GM21737 (cell line): ENCODE data around the gene KRTAP10-8.
"Not testable (repeated sequence)": the region's sequence is repeated elsewhere in the genome, so short reads cannot be mapped to it uniquely, and the experiment has no call there.

ENCODE experiments used
- ATAC-seq: cut with Tn5 transposase; IDR thresholded peaks from one replicate; pipeline ENCODE4 v1.9.1; 2021; ENCODE audit warnings: mild to moderate bottlenecking, moderate library complexity; ENCODE audit not compliant: unreplicated experiment

The KRTAP10-8 gene

DNA sequence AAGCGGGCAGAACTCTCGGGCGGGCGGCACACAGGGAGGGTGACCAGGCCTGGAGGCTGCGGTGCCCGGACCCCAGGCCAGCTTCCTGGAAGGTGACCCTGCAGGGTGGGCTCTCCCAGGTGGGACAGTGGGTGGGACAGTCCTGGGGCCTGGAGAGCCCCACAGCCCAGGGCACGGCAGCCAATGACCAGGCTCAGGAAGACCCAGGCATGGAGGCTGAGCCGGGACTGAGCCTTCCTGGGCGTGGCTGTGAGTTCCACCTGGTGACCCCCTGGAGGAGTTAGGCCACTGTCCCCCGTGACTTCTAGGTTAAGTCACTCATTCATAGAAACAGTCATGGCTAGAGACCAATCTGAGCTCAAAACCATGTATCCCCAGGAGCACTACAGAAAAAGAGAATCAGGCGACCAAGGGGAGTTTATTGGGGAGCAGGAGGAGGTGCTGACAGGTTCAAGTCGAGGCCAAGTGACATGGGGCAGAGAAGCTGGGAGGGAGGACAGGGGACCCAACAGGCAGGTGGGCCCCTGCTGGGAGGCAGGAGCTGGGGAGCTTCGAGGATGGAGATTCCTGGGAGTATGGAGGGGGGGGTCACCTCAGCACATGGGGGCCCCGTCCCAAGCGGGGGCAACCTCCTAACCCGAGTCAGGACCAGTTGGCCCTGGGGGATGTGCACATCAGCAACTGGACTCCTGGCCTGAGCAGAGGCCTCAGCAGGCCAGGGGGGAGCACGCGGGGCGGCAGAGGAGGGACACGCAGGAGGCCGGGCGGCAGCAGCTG is 32.6 kb upstream of the KRTAP10-8 start:
- ATAC-seq: no peak

DNA sequence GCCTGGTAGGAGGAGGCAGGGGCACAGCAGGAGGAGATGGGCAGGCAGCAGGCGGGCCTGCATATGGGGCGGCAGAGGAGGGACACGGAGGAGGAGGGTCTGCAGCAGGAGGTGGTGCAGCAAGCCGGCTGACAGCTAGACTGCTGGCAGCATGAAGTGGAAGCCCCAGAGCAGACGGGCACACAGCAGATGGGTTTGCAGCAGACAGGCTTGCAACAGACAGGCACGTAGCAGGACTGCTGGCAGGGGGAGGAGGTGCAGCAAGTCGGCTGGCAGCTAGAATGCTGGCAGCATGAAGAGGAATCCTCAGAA is 32.1 kb upstream of the KRTAP10-8 start:
- no peak for ATAC-seq

DNA sequence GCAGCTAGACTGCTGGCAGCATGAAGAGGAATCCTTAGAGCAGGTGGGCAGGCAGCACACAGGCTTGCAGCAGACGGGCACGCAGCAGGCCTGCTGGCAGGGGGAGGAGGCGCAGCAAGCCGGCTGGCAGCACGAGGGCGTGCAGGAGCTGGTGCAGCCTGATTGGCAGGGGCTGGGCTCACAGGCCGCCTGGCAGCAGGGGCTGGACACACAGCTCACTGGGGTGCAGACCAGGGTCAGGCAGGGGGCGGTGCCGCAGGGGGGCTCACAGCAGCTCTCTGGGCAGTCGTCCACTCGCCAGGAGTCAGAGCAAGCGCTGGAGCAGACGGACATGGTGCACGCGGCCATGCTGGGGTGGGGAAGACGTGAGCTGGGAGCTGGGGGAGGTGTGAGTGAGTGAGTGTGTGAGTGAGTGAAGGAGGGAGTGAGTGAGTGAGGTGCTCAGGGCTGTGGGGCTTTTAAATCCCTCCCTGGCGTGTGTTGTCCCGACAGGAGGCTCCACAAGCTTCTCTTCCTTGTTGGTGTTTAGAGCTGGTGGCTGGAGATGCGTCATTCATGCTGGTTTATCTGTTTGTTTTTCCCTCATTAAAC is 31.6 kb upstream of the KRTAP10-8 start, which contains the start of gene KRTAP10-5:
TSS of gene KRTAP10-5 (minus strand) at position 374 of the 591 bp plus-strand sequence. CDS start at position 348, 26 bp downstream.
- not testable (repeated sequence) for ATAC-seq

DNA sequence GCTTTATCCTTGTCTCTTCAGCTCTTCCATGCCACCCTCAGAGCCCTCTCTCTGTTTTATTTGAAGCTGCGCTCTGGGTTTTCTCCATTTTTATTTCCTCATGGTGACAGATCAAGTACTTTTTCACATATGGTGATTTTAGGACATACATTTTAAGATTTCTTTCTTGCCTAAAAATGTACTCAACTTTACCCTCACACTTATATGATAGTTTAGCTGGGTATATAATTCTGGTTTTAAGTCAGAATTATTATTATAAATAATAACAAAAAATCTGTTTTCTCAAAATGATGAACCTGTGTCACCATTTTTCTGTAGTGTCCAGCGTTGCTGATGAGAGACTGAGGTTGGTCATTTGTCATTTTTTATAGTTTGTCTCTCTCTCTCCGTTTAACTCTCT is 30.7 kb upstream of the KRTAP10-8 start:
- ATAC-seq: no peak

DNA sequence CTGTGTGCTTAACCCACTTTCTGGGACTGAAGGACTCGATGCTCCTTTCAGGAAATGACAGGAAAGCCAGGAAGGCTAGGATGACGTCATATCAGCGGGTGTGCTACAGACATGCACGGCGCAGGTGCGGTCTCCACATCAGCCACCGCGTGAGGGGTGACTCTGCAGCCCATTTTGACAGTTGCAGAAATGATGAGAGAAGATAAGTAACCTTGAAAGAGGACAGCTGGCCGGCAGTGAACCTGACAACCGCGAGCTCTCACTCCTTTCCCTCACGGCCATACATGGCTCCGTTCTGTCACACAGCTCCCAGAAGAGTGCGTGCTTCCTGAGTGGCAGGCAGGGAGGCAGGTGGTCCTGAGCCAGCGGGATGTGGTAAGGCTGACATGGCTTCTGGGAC is 29.8 kb upstream of the KRTAP10-8 start:
- ATAC-seq: no peak

DNA sequence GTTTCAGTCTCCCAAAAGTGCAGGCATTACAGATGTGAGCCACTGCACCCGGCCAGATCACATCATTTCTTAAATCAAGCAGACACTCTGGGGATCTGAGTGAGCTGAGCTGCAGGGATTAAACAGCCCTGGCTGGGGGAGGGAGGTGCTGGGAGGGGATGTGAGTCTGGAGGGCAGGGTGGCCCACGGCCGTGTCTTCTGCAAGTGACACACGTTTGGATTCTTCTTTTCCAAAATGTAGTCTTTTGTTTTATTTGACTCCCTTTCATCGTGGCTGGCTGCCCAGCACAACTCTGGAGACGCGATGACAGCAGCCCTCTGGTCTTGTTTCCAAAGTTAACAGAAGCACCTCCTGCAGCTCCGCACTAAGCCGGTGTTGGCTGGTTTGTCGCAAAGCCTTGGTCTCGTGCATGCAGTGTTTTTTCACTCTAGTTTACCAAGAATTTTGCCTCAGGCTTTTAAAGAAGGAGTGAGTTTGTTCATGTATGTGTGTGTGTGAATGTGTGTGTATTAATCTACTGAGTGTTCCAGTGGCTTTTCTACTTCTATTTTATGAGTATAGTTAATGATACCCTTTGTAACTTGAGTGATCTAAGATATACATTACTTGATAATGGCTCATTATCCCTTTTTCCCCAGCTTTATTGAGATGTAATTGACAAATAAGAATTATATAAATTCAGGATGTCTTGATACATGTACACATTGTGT is 28.6 kb upstream of the KRTAP10-8 start:
- no peak for ATAC-seq

DNA sequence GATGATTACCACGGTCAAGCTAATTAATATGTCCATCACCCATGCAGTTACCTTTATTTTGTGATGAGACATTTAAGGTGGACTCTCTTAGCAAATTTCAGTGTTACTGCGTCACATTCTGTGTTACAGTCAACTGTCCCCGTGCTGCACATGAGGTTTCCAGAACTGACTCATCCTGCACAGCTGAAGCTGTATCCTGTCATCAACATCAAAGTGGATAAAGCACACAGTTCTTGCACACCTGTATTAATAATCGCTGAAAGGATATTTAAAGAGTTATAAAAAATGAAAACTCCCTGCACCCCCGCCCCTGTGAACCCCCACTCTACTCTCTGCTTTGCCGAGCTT is 28.1 kb upstream of the KRTAP10-8 start:
- no peak for ATAC-seq

DNA sequence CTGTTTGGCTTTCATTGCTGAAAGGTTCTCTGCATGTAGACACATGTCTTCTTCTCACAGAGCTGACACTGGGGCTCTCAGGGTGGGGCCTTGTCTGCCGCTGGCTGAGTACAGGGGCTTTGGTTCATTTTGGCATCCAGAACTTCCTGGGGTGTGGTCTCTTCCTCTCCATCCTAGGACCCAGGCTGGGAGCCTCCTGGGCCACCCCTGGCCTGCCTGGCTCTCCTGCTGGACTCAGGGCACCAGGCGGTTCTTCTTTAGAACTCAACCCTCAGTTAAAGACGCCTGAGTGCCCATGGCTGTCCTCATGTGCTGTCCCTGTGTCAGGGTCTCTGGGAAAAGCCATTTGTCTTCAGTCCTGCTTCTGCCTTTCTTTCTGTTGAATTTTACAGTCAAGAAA is 26.0 kb upstream of the KRTAP10-8 start:
- no peak for ATAC-seq

DNA sequence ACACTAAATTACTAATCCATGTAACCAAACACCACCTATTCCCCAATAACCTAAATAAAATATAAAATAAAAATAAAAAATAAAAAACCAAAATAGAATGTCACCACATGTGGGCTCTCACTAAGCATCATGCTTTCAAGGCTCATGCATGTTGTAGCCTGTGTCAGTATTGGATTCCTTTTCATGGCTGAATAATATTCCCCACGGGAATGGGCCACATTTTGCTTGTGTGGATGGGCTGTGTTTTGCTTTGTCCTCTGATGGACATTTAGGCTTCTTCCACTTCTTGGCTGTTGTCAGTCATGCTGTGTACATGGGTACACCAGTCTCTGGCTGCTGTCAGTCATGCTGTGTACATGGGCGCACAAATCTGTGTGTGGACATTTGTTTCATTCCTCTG is 22.8 kb upstream of the KRTAP10-8 start:
- no peak for ATAC-seq

DNA sequence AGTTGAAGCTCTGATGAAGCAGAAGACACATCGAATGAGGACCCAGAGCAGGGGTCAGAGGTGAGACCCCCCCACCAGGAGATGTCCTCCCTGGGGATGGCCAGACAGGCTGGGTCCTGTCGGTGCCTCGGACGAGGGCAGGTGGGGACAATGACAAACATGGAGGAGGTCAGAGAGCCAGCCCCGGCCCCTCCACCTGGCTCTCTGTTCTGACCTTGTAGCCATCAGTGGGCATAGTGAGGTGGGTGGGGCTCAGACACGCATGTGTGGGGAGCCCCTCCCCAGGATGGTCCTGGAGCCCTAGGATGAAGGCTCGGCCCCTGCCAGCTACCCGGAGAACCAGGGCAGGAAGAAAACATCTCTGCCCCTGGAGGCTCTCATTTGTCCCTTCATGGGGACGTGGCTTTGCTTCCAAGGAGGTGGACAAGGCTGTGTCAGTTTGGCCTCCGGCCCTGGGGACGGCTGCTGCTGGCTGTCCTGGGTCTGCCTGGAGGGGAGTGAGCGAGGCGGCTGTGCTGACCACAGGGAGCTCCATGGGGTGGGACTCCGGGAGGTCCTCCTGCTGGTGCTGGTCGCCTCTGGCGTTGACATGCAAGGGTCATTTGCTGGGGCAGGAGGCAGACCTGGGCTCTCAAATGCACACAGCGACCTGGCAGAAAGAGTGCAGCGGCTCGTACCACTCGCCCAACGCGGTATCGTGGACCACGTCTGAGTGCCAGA is 22.1 kb upstream of the KRTAP10-8 start:
- no peak for ATAC-seq

DNA sequence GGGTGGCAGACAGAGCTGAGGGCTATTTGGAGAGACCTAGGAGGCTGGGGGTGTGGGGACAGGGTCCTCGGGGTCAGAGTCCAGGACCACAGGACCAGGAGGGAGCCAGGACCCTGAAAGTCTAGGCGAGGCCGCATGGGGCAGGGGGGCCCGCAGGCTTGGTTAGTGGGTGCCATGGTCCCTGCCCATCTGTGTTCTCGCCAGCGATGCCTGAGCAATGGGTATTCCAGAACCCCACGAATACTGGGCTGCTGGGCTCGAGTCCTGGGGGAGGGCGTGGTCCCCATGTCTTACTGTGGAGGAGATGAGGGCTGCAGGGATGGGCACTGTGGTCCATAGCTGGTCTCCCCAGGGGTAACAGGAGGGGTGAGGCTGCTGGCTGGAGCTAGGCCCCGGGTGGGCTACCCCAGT is 21.6 kb upstream of the KRTAP10-8 start:
- ATAC-seq: no peak

DNA sequence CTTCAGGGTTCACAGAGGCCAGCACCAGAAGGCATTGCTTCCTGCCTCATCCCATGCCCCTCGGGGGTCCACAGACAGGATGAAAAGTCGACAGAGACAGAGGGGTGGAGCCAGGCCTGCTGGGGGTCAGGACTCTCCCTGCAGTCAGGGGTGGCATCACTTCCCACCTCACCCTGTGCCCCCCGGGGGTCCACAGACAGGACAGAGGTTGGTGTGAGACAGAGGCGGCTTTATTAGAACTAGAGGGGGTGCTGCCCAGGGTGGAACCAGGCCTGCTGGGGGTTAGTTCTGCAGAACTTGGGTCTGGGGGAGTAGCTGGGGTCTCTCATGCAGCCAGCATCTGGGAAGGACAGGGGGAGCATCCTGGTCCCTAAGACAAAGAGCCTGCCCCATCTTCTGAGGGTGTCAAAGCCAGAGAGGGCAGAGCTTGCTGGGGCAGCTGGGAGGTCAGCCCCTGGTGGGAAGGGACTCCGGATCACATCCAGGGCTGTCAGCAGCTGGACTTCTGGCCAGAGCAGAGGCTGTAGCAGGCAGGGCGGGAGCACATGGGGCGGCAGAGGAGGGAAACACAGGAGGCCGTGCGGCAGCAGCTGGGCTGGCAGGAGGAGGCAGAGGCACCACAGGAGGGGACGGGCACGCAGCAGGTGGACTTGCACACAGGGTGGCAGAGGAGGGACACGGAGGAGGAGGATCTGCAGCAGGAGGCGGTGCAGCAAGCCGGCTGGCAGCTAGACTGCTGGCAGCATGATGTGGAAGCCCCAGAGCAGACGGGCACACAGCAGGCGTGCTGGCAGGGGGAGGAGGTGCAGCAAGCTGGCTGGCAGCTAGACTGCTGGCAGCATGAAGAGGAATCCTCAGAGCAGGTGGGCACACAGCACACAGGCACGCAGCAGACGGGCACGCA is 20.7 kb upstream of the KRTAP10-8 start:
- not testable (repeated sequence) for ATAC-seq

DNA sequence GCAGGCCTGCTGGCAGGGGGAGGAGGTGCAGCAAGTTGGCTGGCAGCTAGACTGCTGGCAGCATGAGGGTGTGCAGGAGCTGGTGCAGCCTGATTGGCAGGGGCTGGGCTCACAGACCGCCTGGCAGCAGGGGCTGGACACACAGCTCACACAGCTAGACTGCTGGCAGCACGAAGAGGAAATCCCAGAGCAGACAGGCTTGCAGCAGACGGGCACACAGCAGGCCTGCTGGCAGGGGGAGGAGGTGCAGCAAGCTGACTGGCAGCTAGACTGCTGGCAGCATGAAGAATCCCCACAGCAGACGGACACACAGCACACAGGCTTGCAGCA is 20.1 kb upstream of the KRTAP10-8 start:
- not testable (repeated sequence) for ATAC-seq

DNA sequence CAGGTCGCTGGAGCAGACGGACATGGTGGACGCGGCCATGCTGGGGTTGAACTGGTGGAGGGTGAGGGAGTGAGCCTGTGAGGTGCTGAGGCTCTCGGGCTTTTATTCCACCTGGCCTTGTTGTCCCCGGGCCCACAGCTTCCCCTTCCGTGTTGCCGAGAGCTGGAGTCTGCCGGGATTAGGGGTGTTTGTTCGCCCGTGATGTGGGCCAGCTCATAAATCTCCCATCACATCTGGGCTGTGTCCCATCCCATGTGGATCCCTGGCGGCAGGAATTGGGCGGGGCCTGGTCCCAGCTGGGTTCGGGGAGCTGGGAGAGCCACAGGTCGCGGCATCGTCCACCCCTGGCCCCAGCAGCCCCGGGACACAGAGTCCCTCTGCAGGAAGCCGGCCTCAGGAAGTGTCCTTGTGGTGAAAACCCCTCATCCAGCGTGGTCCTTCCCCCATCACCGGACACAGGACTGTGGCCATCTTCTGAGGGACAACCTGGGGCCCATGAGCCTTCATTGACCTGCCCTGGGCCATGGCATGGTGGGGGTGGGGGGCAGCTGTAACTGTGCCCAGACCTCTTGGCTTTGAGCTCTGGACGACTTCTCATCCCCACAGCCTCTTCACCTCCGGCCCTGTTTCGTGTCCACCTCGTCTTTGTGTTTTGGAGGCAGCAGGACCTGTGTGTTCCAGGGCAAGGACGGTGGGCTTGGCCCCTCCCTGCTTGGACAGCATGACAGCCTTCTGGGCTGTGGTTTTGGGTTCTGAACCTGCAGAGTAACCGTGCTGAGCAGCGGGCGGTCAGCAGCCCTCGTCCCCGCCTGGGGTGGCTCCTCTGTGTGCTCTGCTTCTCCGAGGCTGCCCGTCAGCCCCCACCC is 19.2 kb upstream of the KRTAP10-8 start, which contains the start of gene KRTAP10-6:
TSS of gene KRTAP10-6 (minus strand) at position 60 of the 866 bp plus-strand sequence. CDS start at position 39, 21 bp downstream.
- ATAC-seq: no peak

DNA sequence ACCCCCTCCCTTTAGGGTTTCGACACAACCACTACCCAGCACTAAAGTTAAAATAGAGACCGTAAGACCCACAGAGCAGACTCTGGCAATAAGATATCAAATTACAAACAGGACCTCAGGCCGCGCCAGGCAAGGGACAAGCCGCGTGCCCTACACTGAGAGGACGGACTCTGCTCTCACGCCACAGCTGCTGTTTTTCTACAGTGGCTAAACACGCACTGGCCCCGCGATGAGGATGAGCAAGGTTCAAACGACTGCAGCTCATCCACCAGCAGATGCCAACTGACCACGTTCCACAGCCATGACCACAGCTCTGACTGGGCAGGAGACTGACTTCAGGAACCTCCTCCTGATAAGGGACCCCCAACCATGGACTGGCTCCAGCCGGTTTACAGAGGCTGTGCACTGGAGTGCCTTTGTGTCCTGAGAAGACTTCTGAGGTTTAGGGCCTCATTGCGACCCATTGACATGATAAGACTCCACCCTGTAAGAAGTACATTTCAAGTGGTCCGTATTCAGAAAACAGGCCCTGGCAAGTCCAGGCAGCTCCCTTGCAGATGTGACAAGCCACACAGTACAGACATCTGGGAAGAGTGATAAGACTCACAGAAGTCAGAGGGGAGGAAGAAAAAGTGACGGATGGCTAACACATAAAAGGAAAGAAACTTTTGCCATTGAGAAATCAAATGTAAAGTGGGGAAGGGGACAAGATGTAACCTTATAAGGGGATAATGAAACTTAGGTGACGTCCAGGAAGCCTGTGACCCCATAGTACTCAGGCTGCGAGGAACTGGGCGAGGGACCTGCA is 18.1 kb upstream of the KRTAP10-8 start:
- no peak for ATAC-seq

DNA sequence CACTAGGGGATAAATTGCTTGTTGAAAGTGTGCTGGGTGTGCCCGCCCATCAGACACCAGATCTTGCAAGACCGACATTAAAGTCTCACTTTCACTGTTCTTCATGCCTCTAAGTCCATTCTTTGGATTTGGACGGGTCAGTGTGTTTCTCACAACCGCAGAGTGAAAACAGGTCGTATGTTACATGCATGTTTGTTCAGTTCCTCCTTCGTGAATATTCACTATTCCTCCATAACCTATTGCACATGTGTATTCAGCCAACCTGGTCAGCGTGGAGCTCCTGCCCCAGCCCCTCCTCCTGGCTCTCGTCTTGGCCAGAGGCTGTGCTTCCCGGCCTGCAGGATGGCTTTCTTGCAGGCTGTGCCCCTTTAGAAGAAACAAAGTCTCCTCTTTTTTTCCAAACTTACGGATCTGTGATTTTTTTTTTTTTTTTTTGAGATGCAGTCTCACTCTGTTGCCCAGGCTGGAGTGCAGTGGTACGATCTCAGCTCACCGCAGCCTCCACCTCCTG is 17.4 kb upstream of the KRTAP10-8 start:
- no peak for ATAC-seq

DNA sequence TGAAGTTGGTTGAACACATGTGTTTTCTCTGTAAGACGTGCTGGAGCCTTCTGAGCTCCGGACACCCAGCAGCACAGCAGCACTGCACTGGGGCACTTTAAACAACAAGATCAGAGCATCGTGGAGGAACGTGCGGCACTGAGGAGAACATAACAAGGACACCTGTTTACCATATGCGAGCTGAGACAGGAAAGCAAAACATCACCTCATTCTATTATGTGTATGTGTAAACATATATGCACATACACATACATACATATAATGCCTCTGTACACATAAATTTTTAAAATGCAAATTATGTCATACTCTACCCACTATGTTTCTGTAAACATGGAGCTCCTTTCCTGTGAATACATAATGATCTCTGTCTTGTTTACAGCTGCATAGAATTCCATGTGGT is 16.4 kb upstream of the KRTAP10-8 start:
- ATAC-seq: no peak

DNA sequence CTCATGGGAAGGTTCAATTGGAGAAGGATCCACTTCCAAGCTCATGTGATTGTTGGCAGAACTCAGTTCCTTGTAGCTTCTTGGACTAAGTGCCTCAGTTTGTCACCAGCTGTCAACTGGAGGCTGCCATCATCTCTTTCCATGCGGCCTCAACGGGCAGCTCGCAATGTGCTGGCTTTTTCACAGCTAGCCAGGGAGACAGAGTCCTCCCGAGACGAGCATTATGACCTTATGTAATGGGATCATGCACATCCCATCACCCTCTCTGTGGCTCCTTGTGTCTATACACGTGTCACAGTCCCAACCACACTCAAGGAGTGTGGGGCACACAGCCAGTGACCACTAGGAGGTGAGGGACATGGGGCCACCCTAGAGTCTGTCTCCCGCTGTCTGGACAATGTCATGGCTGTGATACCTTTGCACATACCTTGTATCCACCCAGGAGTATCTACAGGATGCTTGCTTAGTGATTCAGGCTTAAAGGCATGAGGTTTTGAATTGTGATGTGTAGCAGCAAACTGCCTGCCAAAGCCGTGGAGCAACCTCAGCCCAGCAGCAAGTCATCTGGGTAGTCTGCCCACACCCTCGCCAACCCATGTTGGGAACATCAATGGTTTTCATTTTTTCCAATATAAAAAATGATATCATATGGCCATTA is 15.7 kb upstream of the KRTAP10-8 start:
- no peak for ATAC-seq
